Heart right ventricle (tissue), 16 donors: ENCODE data around the gene CREB3L1. TPM values are rescaled to one million over a fixed set of nuclear protein-coding genes. Genes with fewer than 3 reads are reported as not detected.
A peak's percentile ranks its signal among the peaks of the same experiment; 100 is the strongest.

Source experiments
- ATAC-seq, 8 donors: fragments of 200-7000 bp; cut with Tn5 transposase; one replicate each; pipeline ENCODE4 v1.9.1; 2020; ENCODE audit warnings: mild to moderate bottlenecking in 8 of 8, moderate library complexity in 8 of 8, moderate number of reproducible peaks in 1 of 8
- DNase-seq, 2 donors: peaks; one replicate each; pipeline ENCODE4 v3.0.0-alpha.2; 2020
- H3K27ac ChIP-seq, 10 donors: fragments of 200-600 bp; sonication (generic) in 2 of 10; one replicate each; pipeline versions ENCODE4 v1.5.0 to v1.8.0; 2020 to 2022; ENCODE audit warnings: mild to moderate bottlenecking in 3 of 10
- H3K27me3 ChIP-seq, 7 donors: fragments of 200-600 bp; one replicate each; pipeline ENCODE4 v1.8.0; 2021 to 2022; ENCODE audit warnings: mild to moderate bottlenecking in 2 of 7
- H3K36me3 ChIP-seq, 9 donors: fragments of 200-600 bp; sonication (generic) in 1 of 9; one replicate each; pipeline versions ENCODE4 v1.5.0 to v1.8.0; 2020 to 2022; ENCODE audit warnings: mild to moderate bottlenecking in 2 of 9
- H3K4me1 ChIP-seq, 9 donors: fragments of 200-600 bp; sonication (generic) in 1 of 9; one replicate each; pipeline versions ENCODE4 v1.5.0 to v1.8.0; 2020 to 2022; ENCODE audit warnings: mild to moderate bottlenecking in 4 of 9
- H3K4me3 ChIP-seq, 10 donors: fragments of 200-600 bp; sonication (generic) in 2 of 10; one replicate each; pipeline versions ENCODE4 v1.5.0 to v1.8.0; 2020 to 2022; ENCODE audit warnings: mild to moderate bottlenecking in 7 of 10, moderate library complexity in 2 of 10
- H3K9me3 ChIP-seq, 11 donors: fragments of 200-600 bp in 10 of 11; sonication (generic) in 2 of 11; one replicate each; pipeline versions ENCODE4 v1.5.0 to v1.8.0; 2013 to 2022; ENCODE audit warnings: mild to moderate bottlenecking in 2 of 11, control low read depth in 1 of 11, moderate library complexity in 1 of 11
- WGBS, 2 donors: extraction: QIAGEN DNeasy Blood & Tissue Kit; methylation state at CpG; one replicate each; pipeline ENCODE4 v1.1.7; 2013; ENCODE audit warnings: inconsistent platforms in 1 of 2; 5-methylcytosine and 5-hydroxymethylcytosine counted together
- intact Hi-C, 10 donors: fragments of 100-400 bp; cut with DNase I; formaldehyde crosslinking; loops; one replicate each; pipeline versions ENCODE4 v1.11.1 to v1.14.2; 2022
- polyA plus RNA-seq, 2 donors: library from polyadenylated mRNA; stranded (reverse); fragments of 200-250 nt; gene quantifications; one replicate each; pipeline ENCODE4 v1.2.3, GENCODE V29; 2013
- total RNA-seq, 10 donors: library from RNA; stranded (reverse); fragmentation: NEBNext Ultra II Directional in 3 of 10; extraction: Animal tissue kit (Norgen Biotek cat#: 25700) in 3 of 10; gene quantifications; one replicate each; pipeline versions ENCODE4 v1.2.1 to v1.2.4, GENCODE V29; 2021 to 2023
- TF ChIP-seq, protein P1 (sequence below), 9 donors: fragments of 200-600 bp; sonication (generic) in 2 of 9; IDR thresholded peaks; one replicate each; pipeline versions ENCODE4 v1.5.0 to v1.8.0; 2021 to 2022; ENCODE audit warnings: antibody characterized with exemption in 9 of 9, mild to moderate bottlenecking in 5 of 9, moderate library complexity in 1 of 9
- donor health status: Arrhythmogenic right ventricular cardiomyopathy.
- donor health status: ischemic (EF 13 %, LVEDD 7.1; RV severe dilation, severe dysfunction).
- donor health status: healthy with polysubstance abuse.
- donor health status: DM: no; HTN: yes; CAD: no.
- donor health status: DM: no; HTN: no; CAD: no.
- donor health status: ischemic (EF 25% LVEDD 6.9; RV normal size, moderate dysfunction).
- donor health status: ischemic (EF 25% LVEDD 5.7; RV mildly dilated, moderate dysfunction).
- donor health status: healthy.
- donor health status: DM: yes; HTN: yes; CAD: no.
- donor health status: Ischemic cardiomyopathy.
- donor health status: ischemic (EF 35%, LVEDD 5.7; RV mildly dilated, moderate dysfunction).
- donor health status: nonischemic (EF 11% LVEDD 7.7; RV severe dilation, severe dysfunction).
- donor health status: DM: yes; HTN: yes; CAD: no.
- donor health status: PGD.
- donor health status: ischemic (EF 29% LVEDD 5.4; RV normal size, mild dysfunction).
- donor health status: nonischemic (EF 23%, LVEDD 6.1; RV moderate dilation, normal function).

CREB3L1 gene
- total and polyA plus RNA-seq, 12 donors: 9.7 to 127 (median 36.1) TPM

DNA sequence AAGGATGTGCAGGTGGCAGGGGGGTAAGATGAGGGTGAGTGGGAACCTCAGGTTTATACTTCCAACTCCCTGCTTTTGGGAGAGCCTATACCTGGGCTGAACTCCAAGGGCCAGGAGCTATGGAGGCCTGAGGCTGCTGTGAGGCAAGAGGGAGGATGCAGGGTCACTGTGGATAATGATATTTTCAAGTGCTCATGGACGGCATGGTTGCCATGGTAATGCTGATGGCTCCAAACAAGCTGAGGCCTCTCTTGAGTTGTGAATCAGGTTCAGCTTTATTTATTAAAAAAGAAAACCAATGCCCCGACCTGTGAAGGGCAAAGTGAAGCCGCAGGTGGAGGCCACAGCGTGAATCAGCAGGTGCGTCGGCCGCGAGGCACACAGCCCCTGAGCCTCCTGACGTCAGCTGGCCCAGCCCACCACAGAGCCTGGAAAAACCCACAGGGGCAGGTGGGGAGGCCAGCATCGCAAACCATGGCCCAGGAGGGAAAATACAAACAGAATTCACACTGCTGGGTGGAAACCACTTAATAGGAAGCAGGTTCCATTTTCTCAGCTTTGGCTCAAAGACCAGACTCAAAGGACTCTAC is 17.4 kb upstream of the CREB3L1 start:
- TF ChIP-seq, protein P1, sequence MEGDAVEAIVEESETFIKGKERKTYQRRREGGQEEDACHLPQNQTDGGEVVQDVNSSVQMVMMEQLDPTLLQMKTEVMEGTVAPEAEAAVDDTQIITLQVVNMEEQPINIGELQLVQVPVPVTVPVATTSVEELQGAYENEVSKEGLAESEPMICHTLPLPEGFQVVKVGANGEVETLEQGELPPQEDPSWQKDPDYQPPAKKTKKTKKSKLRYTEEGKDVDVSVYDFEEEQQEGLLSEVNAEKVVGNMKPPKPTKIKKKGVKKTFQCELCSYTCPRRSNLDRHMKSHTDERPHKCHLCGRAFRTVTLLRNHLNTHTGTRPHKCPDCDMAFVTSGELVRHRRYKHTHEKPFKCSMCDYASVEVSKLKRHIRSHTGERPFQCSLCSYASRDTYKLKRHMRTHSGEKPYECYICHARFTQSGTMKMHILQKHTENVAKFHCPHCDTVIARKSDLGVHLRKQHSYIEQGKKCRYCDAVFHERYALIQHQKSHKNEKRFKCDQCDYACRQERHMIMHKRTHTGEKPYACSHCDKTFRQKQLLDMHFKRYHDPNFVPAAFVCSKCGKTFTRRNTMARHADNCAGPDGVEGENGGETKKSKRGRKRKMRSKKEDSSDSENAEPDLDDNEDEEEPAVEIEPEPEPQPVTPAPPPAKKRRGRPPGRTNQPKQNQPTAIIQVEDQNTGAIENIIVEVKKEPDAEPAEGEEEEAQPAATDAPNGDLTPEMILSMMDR (IDR thresholded peaks at IDR 0.05): no peak
- no peaks in the 10 kb centered on the region for H3K27me3 ChIP-seq
- no peak overlapping the region for H3K27ac ChIP-seq
- ATAC-seq: no peak
- H3K36me3 ChIP-seq: no peaks in the 10 kb centered on the region
- peaks cover 0 to under 1% (median 0%) of the 10 kb centered on the region in 9 donors for H3K4me1 ChIP-seq
- no peak for DNase-seq
- H3K9me3 ChIP-seq: no peaks in the 10 kb centered on the region
- intact Hi-C loops: no loop called here
- no peak overlapping the region for H3K4me3 ChIP-seq
- WGBS, 2 donors: 91% methylated on average over 10 of the region's 10 CpGs

DNA sequence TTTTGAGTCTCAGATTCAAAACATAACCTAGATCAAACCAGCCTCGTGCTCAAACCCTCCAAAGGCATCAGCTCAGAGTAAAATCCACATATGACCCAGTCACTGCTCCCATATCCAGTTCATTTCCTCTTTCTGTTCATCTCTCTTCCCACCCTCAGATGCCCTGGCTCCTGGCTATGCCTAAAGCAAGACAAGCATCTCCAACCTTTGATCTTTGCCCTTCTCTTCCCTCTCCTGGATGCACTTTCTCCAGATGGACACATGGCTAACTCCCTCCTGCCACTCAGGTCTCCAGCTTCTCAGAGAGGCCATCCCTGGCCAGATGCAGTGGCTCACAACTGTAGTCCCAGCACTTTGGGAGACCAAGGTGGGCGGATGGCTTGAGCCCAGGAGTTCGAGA is 14.3 kb upstream of the CREB3L1 start:
- Histone ChIP-seq H3K4me1 (peaks cover 0 to 28% (median 7%) of the 10 kb centered on the region in 9 donors), H3K36me3 (no peaks in the 10 kb centered on the region), H3K27me3 (no peaks in the 10 kb centered on the region), H3K27ac (no peak overlapping the region), H3K9me3 (no peaks in the 10 kb centered on the region), H3K4me3 (no peak overlapping the region)
- TF ChIP-seq, protein P1 (IDR thresholded peaks at IDR 0.05): no peak
- intact Hi-C loops: no loop called here
- no peak for ATAC-seq
- WGBS, 2 donors: 92 to 95% methylated on average over 3 of the region's 3 CpGs
- no peak for DNase-seq

DNA sequence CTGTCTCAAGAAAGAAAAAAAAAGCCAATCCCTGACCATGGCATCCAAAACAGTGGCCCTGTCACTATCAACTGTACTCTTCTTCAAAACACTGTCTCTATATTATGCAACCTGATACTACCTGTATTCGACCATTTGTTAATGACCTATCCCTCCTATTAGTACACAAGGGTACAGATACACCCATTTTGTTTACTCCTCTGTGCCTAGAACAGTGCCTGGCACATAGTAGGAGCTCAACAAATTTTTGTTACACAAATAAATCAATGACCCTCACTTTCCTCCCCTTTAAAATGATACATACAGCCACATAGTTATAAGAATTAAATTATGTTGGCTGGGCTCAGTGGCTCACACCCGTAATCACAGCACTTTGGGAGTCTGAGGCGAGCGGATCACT is 13.4 kb upstream of the CREB3L1 start:
- ATAC-seq (no peak), DNase-seq (no peak)
- TF ChIP-seq, protein P1 (IDR thresholded peaks at IDR 0.05): no peak
- no peak overlapping the region for H3K4me3 ChIP-seq
- H3K36me3 ChIP-seq: no peaks in the 10 kb centered on the region
- H3K27me3 ChIP-seq: no peaks in the 10 kb centered on the region
- no peak overlapping the region for H3K27ac ChIP-seq
- WGBS, 2 donors: 96% methylated on average over 4 of the region's 4 CpGs
- peaks cover 0 to 33% (median 9%) of the 10 kb centered on the region in 9 donors for H3K4me1 ChIP-seq
- intact Hi-C loops: no loop called here
- no peaks in the 10 kb centered on the region for H3K9me3 ChIP-seq

DNA sequence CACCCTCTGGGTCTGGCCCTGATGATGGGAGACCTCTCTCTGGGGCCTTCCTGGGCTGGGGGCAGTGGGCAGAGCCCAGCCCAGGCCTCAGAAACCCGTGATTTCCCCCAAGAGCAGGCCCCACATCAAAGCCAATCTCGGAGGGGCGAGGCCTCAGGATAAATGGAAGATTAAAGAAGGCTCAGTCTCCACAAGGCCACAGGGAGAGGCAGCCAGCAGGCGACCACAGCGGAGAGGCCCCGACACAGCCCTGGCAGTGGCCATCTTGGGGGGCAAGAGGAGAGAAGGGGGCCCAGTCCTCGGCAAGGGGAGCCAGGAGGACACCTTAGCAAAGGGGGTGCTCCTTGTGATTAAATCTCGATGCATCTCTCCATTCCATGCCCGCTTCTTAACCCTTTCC is 12.5 kb upstream of the CREB3L1 start:
- ATAC-seq (peak in 1 of 8 donors; percentile 37), DNase-seq (no peak)
- H3K36me3 ChIP-seq: no peaks in the 10 kb centered on the region
- H3K27me3 ChIP-seq: no peaks in the 10 kb centered on the region
- intact Hi-C loops: no loop called here
- H3K9me3 ChIP-seq: no peaks in the 10 kb centered on the region
- no peak overlapping the region for H3K27ac ChIP-seq
- TF ChIP-seq, protein P1 (IDR thresholded peaks at IDR 0.05): no peak
- H3K4me1 ChIP-seq: peaks cover 0 to 38% (median 9%) of the 10 kb centered on the region in 9 donors
- WGBS, 2 donors: 73 to 78% methylated on average over 9 of the region's 9 CpGs
- no peak overlapping the region for H3K4me3 ChIP-seq
